Measurements from ENCODE around the gene RNPS1. TPM values are rescaled to one million over a fixed set of nuclear protein-coding genes. Genes with fewer than 3 reads are reported as not detected.

The RNPS1 gene
- total and polyA plus RNA-seq, 2 donors (not counting 3 experiments of a cell fraction or from before 2014, with no cell fraction given), result 206 to 209 TPM

DNA sequence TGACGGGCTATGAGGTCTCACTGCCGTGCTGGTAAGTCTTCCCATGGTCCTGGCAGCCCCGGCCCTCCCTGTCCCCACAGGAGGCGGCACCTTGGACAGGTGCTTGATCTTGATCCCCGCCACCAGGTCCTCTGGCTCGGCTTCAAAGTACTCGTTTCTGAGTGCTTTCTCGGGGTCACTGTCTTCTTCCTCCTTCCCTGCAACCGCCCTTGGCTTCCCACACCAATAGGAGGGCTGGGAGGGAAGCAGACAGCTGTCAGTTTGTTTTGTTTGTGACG, 31.9 kb upstream of the RNPS1 start:
- Histone ChIP-seq H3K9ac (replicated peaks; ENCODE audit: extremely low read depth, insufficient read depth, low read length) (no peak overlapping the region), H2AFZ (ENCODE audit: low read depth, low read length) (no peak overlapping the region), H3K9me3 (replicated peaks; ENCODE audit: control insufficient read depth, insufficient read depth, low read length) (no peaks in the 10 kb centered on the region), H3K36me3 (ENCODE audit: control insufficient read depth in 2 of 2, extremely low read depth in 1 of 2, insufficient read depth in 2 of 2, low read length in 2 of 2) (peaks cover 0 to 8% of the 10 kb centered on the region in 2 experiments), H4K20me1 (replicated peaks; ENCODE audit: control insufficient read depth, extremely low read depth, insufficient read depth, low read length) (no peaks in the 10 kb centered on the region), H3K27ac (ENCODE audit: insufficient read depth, low read depth, low read length) (no peak overlapping the region), H3K4me2 (ENCODE audit: insufficient read depth, low read length) (no peak overlapping the region), H3K4me3 (replicated peaks in 1 of 3; ENCODE audit: insufficient read depth in 1 of 3, low read depth in 1 of 3, low read length in 3 of 3) (no peak overlapping the region), H3K79me2 (ENCODE audit: control insufficient read depth, insufficient read depth, low read length) (no peaks in the 10 kb centered on the region), H3K4me1 (ENCODE audit: control insufficient read depth, extremely low read depth, insufficient read depth, low read length) (no peaks in the 10 kb centered on the region), H3K9me1 (replicated peaks; ENCODE audit: control insufficient read depth, extremely low read depth, insufficient read depth, low read length) (no peaks in the 10 kb centered on the region), H3K27me3 (ENCODE audit: control insufficient read depth in 2 of 2, insufficient read depth in 2 of 2, low read length in 2 of 2) (no peaks in the 10 kb centered on the region)
- CTCF ChIA-PET, result no interaction called here
- FAIRE-seq (no peak), DNase-seq (ENCODE audit: low read depth, low spot score) (no peak)
- BruUV-seq (replicated peaks), result no TSS peak
- POLR2A ChIA-PET, result no interaction called here
- TF ChIP-seq GATA2 (IDR thresholded peaks at IDR 0.05; ENCODE audit: insufficient read depth, insufficient read length, low read depth, low read length) (no peak), MAX (IDR thresholded peaks at IDR 0.05; ENCODE audit: insufficient read depth, insufficient read length) (no peak), POLR2AphosphoS5 (IDR thresholded peaks at IDR 0.05; ENCODE audit: insufficient read depth, low read depth, low read length) (no peak), EZH2 (IDR thresholded peaks at IDR 0.05; ENCODE audit: borderline replicate concordance, low read depth, low read length, severe bottlenecking) (no peak), POLR2A (IDR thresholded peaks at IDR 0.05; ENCODE audit: low read depth, low read length) (no peak), FOS (IDR thresholded peaks at IDR 0.05; ENCODE audit: borderline replicate concordance, insufficient read depth, low read length) (no peak), JUN (IDR thresholded peaks at IDR 0.05; ENCODE audit: borderline replicate concordance, insufficient read depth, insufficient read length, low read depth) (no peak), MYC (IDR thresholded peaks at IDR 0.05; ENCODE audit: low read depth, low read length) (no peak)
- TF ChIP-seq, protein P1, sequence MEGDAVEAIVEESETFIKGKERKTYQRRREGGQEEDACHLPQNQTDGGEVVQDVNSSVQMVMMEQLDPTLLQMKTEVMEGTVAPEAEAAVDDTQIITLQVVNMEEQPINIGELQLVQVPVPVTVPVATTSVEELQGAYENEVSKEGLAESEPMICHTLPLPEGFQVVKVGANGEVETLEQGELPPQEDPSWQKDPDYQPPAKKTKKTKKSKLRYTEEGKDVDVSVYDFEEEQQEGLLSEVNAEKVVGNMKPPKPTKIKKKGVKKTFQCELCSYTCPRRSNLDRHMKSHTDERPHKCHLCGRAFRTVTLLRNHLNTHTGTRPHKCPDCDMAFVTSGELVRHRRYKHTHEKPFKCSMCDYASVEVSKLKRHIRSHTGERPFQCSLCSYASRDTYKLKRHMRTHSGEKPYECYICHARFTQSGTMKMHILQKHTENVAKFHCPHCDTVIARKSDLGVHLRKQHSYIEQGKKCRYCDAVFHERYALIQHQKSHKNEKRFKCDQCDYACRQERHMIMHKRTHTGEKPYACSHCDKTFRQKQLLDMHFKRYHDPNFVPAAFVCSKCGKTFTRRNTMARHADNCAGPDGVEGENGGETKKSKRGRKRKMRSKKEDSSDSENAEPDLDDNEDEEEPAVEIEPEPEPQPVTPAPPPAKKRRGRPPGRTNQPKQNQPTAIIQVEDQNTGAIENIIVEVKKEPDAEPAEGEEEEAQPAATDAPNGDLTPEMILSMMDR (IDR thresholded peaks at IDR 0.05; ENCODE audit: extremely low read depth in 1 of 2, insufficient read depth in 1 of 2, low read depth in 1 of 2, low read length in 2 of 2), result no peak
- intact Hi-C loops (cut with micrococcal nuclease) (loop anchor here (10.0 kb wide), 1 partner anchor 125 kb away; the partner anchor contains the start of gene CCNF), dilution Hi-C loops (cut with MboI; ENCODE audit: extremely low pct_ligation_motif_present, low sequenced_read_pairs) (no loop called here)

All from endothelial cell of umbilical vein (primary cell).